PFSK-1 (cell line): ENCODE data around the gene SEC14L6. TPM values are rescaled to one million over a fixed set of nuclear protein-coding genes. Genes with fewer than 3 reads are reported as not detected.

ENCODE experiments used
- FOXP2 ChIP-seq: optimal IDR thresholded peaks from 2 replicates; pipeline ENCODE3; 2011; ENCODE audit warnings: borderline replicate concordance, control low read depth, inconsistent platforms; ENCODE audit not compliant: insufficient read depth; ENCODE audit errors: extremely low read length, extremely low read depth
- POLR2AphosphoS5 ChIP-seq: IDR thresholded peaks from 2 replicates; pipeline ENCODE4 v1.6.1; 2012; ENCODE audit warnings: low read depth, mild to moderate bottlenecking, control low read depth, low read length, moderate library complexity
- SIN3A ChIP-seq: IDR thresholded peaks from 2 replicates; pipeline ENCODE4 v1.6.1; 2012; ENCODE audit warnings: mild to moderate bottlenecking, low read length, moderate library complexity, borderline replicate concordance; ENCODE audit not compliant: insufficient read depth
- TAF1 ChIP-seq: IDR thresholded peaks from 2 replicates; pipeline ENCODE4 v1.6.1; 2012; ENCODE audit warnings: low read length, control low read depth, borderline replicate concordance; ENCODE audit not compliant: insufficient read depth
- polyA plus RNA-seq: library from polyadenylated mRNA; unstranded; fragments of >200 nt; gene quantifications from one replicate; pipeline ENCODE4 v1.2.1, GENCODE V29; 2012; ENCODE audit warnings: low read depth, missing spikeins; ENCODE audit not compliant: insufficient read length
- TF ChIP-seq, protein P1 (sequence below), 2 experiments: IDR thresholded peaks; 2 replicates each; pipeline versions ENCODE4 v1.6.1 to v1.8.0; 2011 to 2012; ENCODE audit warnings: low read depth in 2 of 2, low read length in 2 of 2, control low read depth in 1 of 2, inconsistent platforms in 1 of 2, mild to moderate bottlenecking in 1 of 2, moderate library complexity in 1 of 2; ENCODE audit not compliant: insufficient read depth in 1 of 2

Gene SEC14L6
- not detected for polyA plus RNA-seq

- TF ChIP-seq, protein P1, sequence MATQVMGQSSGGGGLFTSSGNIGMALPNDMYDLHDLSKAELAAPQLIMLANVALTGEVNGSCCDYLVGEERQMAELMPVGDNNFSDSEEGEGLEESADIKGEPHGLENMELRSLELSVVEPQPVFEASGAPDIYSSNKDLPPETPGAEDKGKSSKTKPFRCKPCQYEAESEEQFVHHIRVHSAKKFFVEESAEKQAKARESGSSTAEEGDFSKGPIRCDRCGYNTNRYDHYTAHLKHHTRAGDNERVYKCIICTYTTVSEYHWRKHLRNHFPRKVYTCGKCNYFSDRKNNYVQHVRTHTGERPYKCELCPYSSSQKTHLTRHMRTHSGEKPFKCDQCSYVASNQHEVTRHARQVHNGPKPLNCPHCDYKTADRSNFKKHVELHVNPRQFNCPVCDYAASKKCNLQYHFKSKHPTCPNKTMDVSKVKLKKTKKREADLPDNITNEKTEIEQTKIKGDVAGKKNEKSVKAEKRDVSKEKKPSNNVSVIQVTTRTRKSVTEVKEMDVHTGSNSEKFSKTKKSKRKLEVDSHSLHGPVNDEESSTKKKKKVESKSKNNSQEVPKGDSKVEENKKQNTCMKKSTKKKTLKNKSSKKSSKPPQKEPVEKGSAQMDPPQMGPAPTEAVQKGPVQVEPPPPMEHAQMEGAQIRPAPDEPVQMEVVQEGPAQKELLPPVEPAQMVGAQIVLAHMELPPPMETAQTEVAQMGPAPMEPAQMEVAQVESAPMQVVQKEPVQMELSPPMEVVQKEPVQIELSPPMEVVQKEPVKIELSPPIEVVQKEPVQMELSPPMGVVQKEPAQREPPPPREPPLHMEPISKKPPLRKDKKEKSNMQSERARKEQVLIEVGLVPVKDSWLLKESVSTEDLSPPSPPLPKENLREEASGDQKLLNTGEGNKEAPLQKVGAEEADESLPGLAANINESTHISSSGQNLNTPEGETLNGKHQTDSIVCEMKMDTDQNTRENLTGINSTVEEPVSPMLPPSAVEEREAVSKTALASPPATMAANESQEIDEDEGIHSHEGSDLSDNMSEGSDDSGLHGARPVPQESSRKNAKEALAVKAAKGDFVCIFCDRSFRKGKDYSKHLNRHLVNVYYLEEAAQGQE (IDR thresholded peaks at IDR 0.05; ENCODE audit: insufficient read depth in 1 of 2, low read depth in 2 of 2, low read length in 2 of 2): no peak
- TF ChIP-seq TAF1 (no peak), SIN3A (no peak), POLR2AphosphoS5 (no peak), FOXP2 (no peak)
Observed at GRCh38 chr22:30546616-30547015, at the start of gene SEC14L6. Gene SEC14L6 (minus strand): TSS chr22:30546741. CDS start chr22:30546682, 59 bp downstream.

- TF ChIP-seq POLR2AphosphoS5 (no peak), FOXP2 (no peak), SIN3A (no peak), TAF1 (no peak)
- TF ChIP-seq, protein P1 (IDR thresholded peaks at IDR 0.05; ENCODE audit: insufficient read depth in 1 of 2, low read depth in 2 of 2, low read length in 2 of 2): no peak
Observed at GRCh38 chr22:30596199-30596598, 49.7 kb upstream of the SEC14L6 start.

- TF ChIP-seq FOXP2 (peak; percentile 23), SIN3A (peak; percentile 77; the same call in 1 of the 2 replicates), POLR2AphosphoS5 (peak; percentile 66; the same call in 1 of the 2 replicates), TAF1 (peak; percentile 53; the same call in 1 of the 2 replicates)
- TF ChIP-seq, protein P1 (IDR thresholded peaks at IDR 0.05; ENCODE audit: insufficient read depth in 1 of 2, low read depth in 2 of 2, low read length in 2 of 2): no peak
Observed at GRCh38 chr22:30591588-30592359, 45.2 kb upstream of the SEC14L6 start, which contains the start of gene PES1. Gene PES1 (minus strand): TSS chr22:30591910. CDS start chr22:30591833, 77 bp downstream.

GRCh38 chr22:30591191-30591587 is 44.6 kb upstream of the SEC14L6 start:
- TF ChIP-seq FOXP2: no peak
- TF ChIP-seq POLR2AphosphoS5: no peak
- no peak for TF ChIP-seq SIN3A
- TF ChIP-seq, protein P1 (IDR thresholded peaks at IDR 0.05; ENCODE audit: insufficient read depth in 1 of 2, low read depth in 2 of 2, low read length in 2 of 2): no peak
- TF ChIP-seq TAF1: no peak
